Astrocyte (in vitro differentiated cells and primary cell): ENCODE results near the gene KDM6A. TPM values are rescaled to one million over a fixed set of nuclear protein-coding genes. Genes with fewer than 3 reads are reported as not detected.
"Not testable (repeated sequence)": the region's sequence is repeated elsewhere in the genome, so short reads cannot be mapped to it uniquely, and the experiment has no call there.

Experiments used
- DNase-seq: peaks from one replicate; pipeline ENCODE4 v3.0.0-alpha.2; 2010; ENCODE audit warnings: low read depth
- FAIRE-seq: peaks from 2 replicates; lab custom pipeline; 2011; peaks lifted over from hg19 to GRCh38; lab: Jason Lieb, UNC
- H2AFZ ChIP-seq: 2 replicates; pipeline ENCODE4 v1.6.0; 2012; ENCODE audit warnings: low read depth, low read length, inconsistent platforms
- H3K27ac ChIP-seq: 2 replicates; pipeline ENCODE4 v1.5.1; 2011; ENCODE audit warnings: low read depth, low read length, inconsistent platforms
- H3K27me3 ChIP-seq: 2 replicates; pipeline ENCODE4 v1.6.0; 2011; ENCODE audit warnings: low read length, inconsistent platforms; ENCODE audit not compliant: insufficient read depth
- H3K36me3 ChIP-seq: 2 replicates; pipeline ENCODE4 v1.5.1; 2011; ENCODE audit warnings: low read length, inconsistent platforms; ENCODE audit not compliant: insufficient read depth
- H3K4me1 ChIP-seq: 2 replicates; pipeline ENCODE4 v1.5.1; 2011; ENCODE audit warnings: low read length, inconsistent platforms; ENCODE audit not compliant: insufficient read depth
- H3K4me2 ChIP-seq: 2 replicates; pipeline ENCODE4 v1.6.0; 2012; ENCODE audit warnings: low read length, inconsistent platforms
- H3K4me3 ChIP-seq: 2 replicates; pipeline ENCODE4 v1.5.1; 2011; ENCODE audit warnings: low read depth, mild to moderate bottlenecking, low read length, inconsistent platforms; ENCODE audit not compliant: insufficient read depth
- H3K79me2 ChIP-seq: 2 replicates; pipeline ENCODE4 v1.6.0; 2012; ENCODE audit warnings: mild to moderate bottlenecking, low read length, inconsistent platforms; ENCODE audit not compliant: insufficient read depth
- H3K9ac ChIP-seq: 2 replicates; pipeline ENCODE4 v1.6.0; 2012; ENCODE audit warnings: mild to moderate bottlenecking, low read length, inconsistent platforms
- H3K9me3 ChIP-seq: 2 replicates; pipeline ENCODE4 v1.5.1; 2012; ENCODE audit warnings: low read depth, mild to moderate bottlenecking, low read length, inconsistent platforms; ENCODE audit not compliant: insufficient read depth
- H4K20me1 ChIP-seq: 2 replicates; pipeline ENCODE4 v1.6.0; 2012; ENCODE audit warnings: low read length, inconsistent platforms; ENCODE audit not compliant: insufficient read depth
- H3K27ac Mint-ChIP-seq: one replicate; pipeline ENCODE4 v1.8.0; 2021; ENCODE audit warnings: mild to moderate bottlenecking, mixed read lengths; ENCODE audit not compliant: unreplicated experiment
- H3K27me3 Mint-ChIP-seq: one replicate; pipeline ENCODE4 v1.8.0; 2021; ENCODE audit warnings: low read depth, mixed read lengths; ENCODE audit not compliant: unreplicated experiment
- H3K36me3 Mint-ChIP-seq: one replicate; pipeline ENCODE4 v1.8.0; 2021; ENCODE audit warnings: low read depth, mixed read lengths; ENCODE audit not compliant: unreplicated experiment
- H3K4me1 Mint-ChIP-seq: one replicate; pipeline ENCODE4 v1.8.0; 2021; ENCODE audit warnings: low read depth, mixed read lengths; ENCODE audit not compliant: unreplicated experiment
- H3K4me3 Mint-ChIP-seq: one replicate; pipeline ENCODE4 v1.8.0; 2021; ENCODE audit warnings: mild to moderate bottlenecking, moderate library complexity, mixed read lengths; ENCODE audit not compliant: unreplicated experiment
- H3K9me3 Mint-ChIP-seq: one replicate; pipeline ENCODE4 v1.8.0; 2021; ENCODE audit warnings: mild to moderate bottlenecking, mixed read lengths; ENCODE audit not compliant: unreplicated experiment
- EZH2 ChIP-seq: IDR thresholded peaks from 2 replicates; pipeline ENCODE4 v1.6.1; 2012; ENCODE audit warnings: mild to moderate bottlenecking, low read length, inconsistent platforms; ENCODE audit not compliant: insufficient read depth
- total RNA-seq: library from RNA; stranded (reverse); gene quantifications from 2 replicates; pipeline ENCODE4 v1.2.1, GENCODE V29; 2021
- TF ChIP-seq, protein P1 (sequence below): IDR thresholded peaks from 2 replicates; pipeline ENCODE4 v1.5.1; 2011; ENCODE audit warnings: low read depth, mild to moderate bottlenecking, inconsistent platforms, low read length, moderate library complexity; ENCODE audit not compliant: insufficient read depth

KDM6A gene
- total RNA-seq, 1 donor from 2014 or later: 44.0 TPM

DNA sequence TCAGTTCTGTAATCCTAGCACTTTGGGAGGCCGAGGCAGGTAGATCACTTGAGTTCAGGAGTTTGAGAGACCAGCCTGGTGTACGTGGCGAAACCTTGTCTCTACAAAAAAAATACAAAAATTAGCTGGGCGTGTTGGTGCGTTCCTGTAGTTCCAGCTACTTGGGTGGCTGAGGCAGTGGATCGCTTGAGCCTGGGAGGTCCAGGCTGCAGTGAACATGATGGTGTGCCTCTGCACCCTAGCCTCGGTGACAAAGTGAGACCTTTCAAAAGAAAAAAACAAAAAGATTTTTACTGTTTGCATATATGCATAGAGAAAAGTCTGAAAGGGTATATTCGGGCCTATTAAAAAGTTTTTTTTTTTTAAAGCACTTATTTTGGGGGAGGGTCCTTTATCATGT, 76.1 kb downstream of the KDM6A start:
- H3K27ac Mint-ChIP-seq: no peak overlapping the region

DNA sequence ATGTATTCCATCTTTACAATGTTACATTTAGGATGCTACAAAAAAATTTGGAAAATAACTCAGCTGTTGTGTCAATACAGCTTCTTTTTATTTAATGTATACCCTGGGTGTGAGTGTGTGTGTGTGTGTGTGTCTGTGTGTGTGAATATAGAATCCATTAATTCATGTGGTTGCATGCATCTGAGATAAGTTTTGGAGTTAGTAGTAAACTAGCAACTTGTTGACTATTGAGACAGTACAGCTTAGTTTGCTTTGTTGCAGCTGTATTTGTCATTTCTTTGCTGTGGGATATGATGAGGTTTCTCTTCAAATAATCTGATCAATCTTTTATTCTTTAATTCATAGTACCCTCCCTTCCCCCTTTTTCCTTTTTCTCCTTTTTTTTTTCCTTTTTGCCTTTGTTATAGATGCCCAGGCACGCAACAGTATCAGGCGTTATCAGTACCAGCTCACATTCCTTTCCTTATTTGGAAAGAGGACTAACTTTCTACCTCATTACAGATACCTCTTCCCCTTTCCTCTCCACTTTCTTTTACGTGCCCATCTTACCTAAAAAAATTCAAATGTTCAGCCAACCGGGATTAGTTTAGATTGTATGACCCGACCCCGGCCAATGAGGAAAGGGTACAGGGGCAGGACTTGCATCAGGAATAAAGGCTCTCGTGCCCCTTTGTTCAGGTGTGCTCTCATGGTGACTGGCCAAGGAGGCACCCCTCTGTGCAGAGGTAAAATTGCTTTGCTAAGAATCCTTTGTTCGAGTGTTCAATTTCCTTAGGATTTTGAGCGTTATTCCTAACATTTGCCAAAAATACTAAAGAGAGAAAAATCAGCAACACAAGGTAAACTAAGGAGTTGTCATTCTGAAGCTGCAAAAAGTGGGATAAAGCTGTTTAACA, 77.7 kb downstream of the KDM6A start:
- not testable (repeated sequence) for H2AFZ ChIP-seq, H3K9me3 Mint-ChIP-seq, H3K9ac ChIP-seq, H3K27me3 ChIP-seq, H3K9me3 ChIP-seq, FAIRE-seq, H3K4me3 ChIP-seq, H3K27ac ChIP-seq, H3K4me1 ChIP-seq, H3K36me3 ChIP-seq, H3K27me3 Mint-ChIP-seq, H3K36me3 Mint-ChIP-seq
- Histone ChIP-seq H3K79me2 (peaks cover 96% of the 10 kb centered on the region), H3K4me2 (peak overlapping the region; percentile 46), H4K20me1 (peaks cover 12% of the 10 kb centered on the region)
- Mint-ChIP-seq H3K4me3 (peak overlapping the region; percentile 82), H3K27ac (peak overlapping the region; percentile 50), H3K4me1 (peaks cover 18% of the 10 kb centered on the region)
- DNase-seq: peak; percentile 38

More for the DNA sequence above, 76.1 kb downstream of the KDM6A start:
- Histone ChIP-seq H3K9ac (no peak overlapping the region), H3K79me2 (peaks cover 96% of the 10 kb centered on the region), H3K4me1 (peaks cover 4% of the 10 kb centered on the region), H3K36me3 (no peaks in the 10 kb centered on the region), H3K4me2 (no peak overlapping the region), H3K27ac (no peak overlapping the region), H2AFZ (no peak overlapping the region), H3K9me3 (no peaks in the 10 kb centered on the region), H4K20me1 (peaks cover 7% of the 10 kb centered on the region), H3K27me3 (no peaks in the 10 kb centered on the region), H3K4me3 (no peak overlapping the region)
- Mint-ChIP-seq H3K36me3 (no peaks in the 10 kb centered on the region), H3K4me3 (no peak overlapping the region), H3K4me1 (peaks cover 8% of the 10 kb centered on the region), H3K27me3 (no peaks in the 10 kb centered on the region), H3K9me3 (no peaks in the 10 kb centered on the region)
- FAIRE-seq (no peak), DNase-seq (no peak)
- TF ChIP-seq, protein P1, sequence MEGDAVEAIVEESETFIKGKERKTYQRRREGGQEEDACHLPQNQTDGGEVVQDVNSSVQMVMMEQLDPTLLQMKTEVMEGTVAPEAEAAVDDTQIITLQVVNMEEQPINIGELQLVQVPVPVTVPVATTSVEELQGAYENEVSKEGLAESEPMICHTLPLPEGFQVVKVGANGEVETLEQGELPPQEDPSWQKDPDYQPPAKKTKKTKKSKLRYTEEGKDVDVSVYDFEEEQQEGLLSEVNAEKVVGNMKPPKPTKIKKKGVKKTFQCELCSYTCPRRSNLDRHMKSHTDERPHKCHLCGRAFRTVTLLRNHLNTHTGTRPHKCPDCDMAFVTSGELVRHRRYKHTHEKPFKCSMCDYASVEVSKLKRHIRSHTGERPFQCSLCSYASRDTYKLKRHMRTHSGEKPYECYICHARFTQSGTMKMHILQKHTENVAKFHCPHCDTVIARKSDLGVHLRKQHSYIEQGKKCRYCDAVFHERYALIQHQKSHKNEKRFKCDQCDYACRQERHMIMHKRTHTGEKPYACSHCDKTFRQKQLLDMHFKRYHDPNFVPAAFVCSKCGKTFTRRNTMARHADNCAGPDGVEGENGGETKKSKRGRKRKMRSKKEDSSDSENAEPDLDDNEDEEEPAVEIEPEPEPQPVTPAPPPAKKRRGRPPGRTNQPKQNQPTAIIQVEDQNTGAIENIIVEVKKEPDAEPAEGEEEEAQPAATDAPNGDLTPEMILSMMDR: no peak

DNA sequence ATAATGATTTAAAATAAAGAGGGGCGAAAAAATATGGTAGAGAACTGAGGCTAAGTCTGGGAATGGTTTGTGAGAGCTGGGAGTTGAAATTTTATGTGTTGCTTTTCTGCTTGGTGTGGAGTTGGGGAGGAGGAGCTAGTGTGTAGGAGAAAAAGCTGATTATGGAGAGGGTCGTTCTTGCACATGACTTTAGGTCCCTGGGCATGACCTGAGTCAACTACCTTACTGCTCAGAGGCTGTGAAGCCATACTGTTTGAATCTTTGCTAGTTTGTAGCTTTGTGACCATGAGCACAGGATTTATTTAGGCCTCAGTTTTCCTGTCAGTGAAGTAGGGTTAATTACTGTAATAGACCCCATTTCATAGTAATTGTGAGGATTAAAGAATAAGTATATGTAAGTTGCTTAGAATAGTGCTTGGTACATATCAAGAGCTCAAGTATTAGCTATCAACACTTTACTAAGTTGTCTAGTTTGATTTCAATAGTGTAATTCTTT, 78.6 kb downstream of the KDM6A start:
- Histone ChIP-seq H3K27ac (no peak overlapping the region), H3K27me3 (no peaks in the 10 kb centered on the region), H3K79me2 (peaks cover 96% of the 10 kb centered on the region), H3K9ac (no peak overlapping the region), H3K4me3 (no peak overlapping the region), H4K20me1 (peaks cover 16% of the 10 kb centered on the region), H3K9me3 (no peaks in the 10 kb centered on the region), H3K4me2 (peak overlapping the region; percentile 30), H3K36me3 (no peaks in the 10 kb centered on the region), H2AFZ (no peak overlapping the region), H3K4me1 (peaks cover 4% of the 10 kb centered on the region)
- Mint-ChIP-seq H3K4me3 (peak overlapping the region; percentile 86), H3K36me3 (no peaks in the 10 kb centered on the region), H3K27me3 (no peaks in the 10 kb centered on the region), H3K4me1 (peaks cover 18% of the 10 kb centered on the region), H3K9me3 (no peaks in the 10 kb centered on the region), H3K27ac (peak overlapping the region; percentile 68)
- no peak for DNase-seq
- TF ChIP-seq, protein P1: no peak
- no peak for TF ChIP-seq EZH2
- FAIRE-seq: peak; percentile 34
